H1 (cell line): ENCODE measurements around the gene TFDP1. TPM values are rescaled to one million over a fixed set of nuclear protein-coding genes. Genes with fewer than 3 reads are reported as not detected.

Source experiments
- JUN ChIP-seq: IDR thresholded peaks from 2 replicates; pipeline ENCODE4 v1.6.1; 2011; ENCODE audit warnings: low read depth, mild to moderate bottlenecking, improper control_type of control experiment, low read length
- KDM4A ChIP-seq: IDR thresholded peaks from one replicate; pipeline ENCODE4 v1.7.1; 2012; ENCODE audit warnings: low read depth, mild to moderate bottlenecking, moderate library complexity, low read length, inconsistent platforms; ENCODE audit not compliant: severe bottlenecking
- PHF8 ChIP-seq: fragments of 200-600 bp; sonication (generic); conservative IDR thresholded peaks from 2 replicates; pipeline ENCODE4 v1.7.1; 2012; ENCODE audit warnings: low read depth, mild to moderate bottlenecking, inconsistent platforms, low read length, moderate library complexity
- RAD21 ChIP-seq, 2 experiments: IDR thresholded peaks in 1 of 2; conservative IDR thresholded peaks in 1 of 2; 2 replicates each; pipeline ENCODE4 v1.6.1; 2011; ENCODE audit warnings: low read depth in 2 of 2, low read length in 2 of 2, improper control_type of control experiment in 1 of 2, inconsistent platforms in 1 of 2, mild to moderate bottlenecking in 1 of 2, moderate library complexity in 1 of 2
- RBBP5 ChIP-seq: IDR thresholded peaks from 2 replicates; pipeline ENCODE4 v1.7.1; 2012; ENCODE audit warnings: low read depth, mild to moderate bottlenecking, inconsistent platforms, low read length, moderate library complexity, borderline replicate concordance
- SIRT6 ChIP-seq: IDR thresholded peaks from one replicate; pipeline ENCODE4 v1.7.1; 2012; ENCODE audit warnings: low read length, inconsistent platforms
- SP2 ChIP-seq: IDR thresholded peaks from 2 replicates; pipeline ENCODE4 v1.6.1; 2012; ENCODE audit warnings: mild to moderate bottlenecking, low read length, inconsistent platforms
- SUZ12 ChIP-seq: fragments of 200-600 bp; sonication (generic); IDR thresholded peaks from 2 replicates; pipeline ENCODE4 v1.6.1; 2012; ENCODE audit warnings: mild to moderate bottlenecking, inconsistent platforms, low read length, moderate library complexity, mixed read lengths
- polyA plus RNA-seq, 7 experiments: library from polyadenylated mRNA; depleted of rRNA in 3 of 7; stranded (reverse) in 5 of 7; unstranded in 2 of 7; fragments of >200 nt in 5 of 7; fragments of 200-250 nt in 2 of 7; gene quantifications; 1 replicate in 5 of 7; 2 replicates in 1 of 7; 4 replicates in 1 of 7; pipeline versions ENCODE4 v1.2.1 to v1.2.3, GENCODE V29; 2011 to 2013; ENCODE audit warnings: missing spikeins in 2 of 7, mixed read lengths in 2 of 7
- total RNA-seq: library from RNA; stranded (reverse); fragmentation: NEBNext Ultra II Directional; extraction: Animal tissue kit (Norgen Biotek cat#: 25700); gene quantifications from 2 replicates; pipeline ENCODE4 v1.2.1, GENCODE V29; 2021
- TF ChIP-seq, protein P1 (sequence below): fragments of 300-600 bp; sonication (generic); IDR thresholded peaks from 2 replicates; pipeline ENCODE4 v1.7.1; 2012; ENCODE audit warnings: low read length, moderate library complexity, mild to moderate bottlenecking, inconsistent platforms; ENCODE audit not compliant: insufficient replicate concordance

Gene TFDP1
- total and polyA plus RNA-seq, 2 of the 8 experiments (the other 6 are each of a cell fraction or from before 2014, with no cell fraction given) = 43.6 to 81.9 TPM

DNA sequence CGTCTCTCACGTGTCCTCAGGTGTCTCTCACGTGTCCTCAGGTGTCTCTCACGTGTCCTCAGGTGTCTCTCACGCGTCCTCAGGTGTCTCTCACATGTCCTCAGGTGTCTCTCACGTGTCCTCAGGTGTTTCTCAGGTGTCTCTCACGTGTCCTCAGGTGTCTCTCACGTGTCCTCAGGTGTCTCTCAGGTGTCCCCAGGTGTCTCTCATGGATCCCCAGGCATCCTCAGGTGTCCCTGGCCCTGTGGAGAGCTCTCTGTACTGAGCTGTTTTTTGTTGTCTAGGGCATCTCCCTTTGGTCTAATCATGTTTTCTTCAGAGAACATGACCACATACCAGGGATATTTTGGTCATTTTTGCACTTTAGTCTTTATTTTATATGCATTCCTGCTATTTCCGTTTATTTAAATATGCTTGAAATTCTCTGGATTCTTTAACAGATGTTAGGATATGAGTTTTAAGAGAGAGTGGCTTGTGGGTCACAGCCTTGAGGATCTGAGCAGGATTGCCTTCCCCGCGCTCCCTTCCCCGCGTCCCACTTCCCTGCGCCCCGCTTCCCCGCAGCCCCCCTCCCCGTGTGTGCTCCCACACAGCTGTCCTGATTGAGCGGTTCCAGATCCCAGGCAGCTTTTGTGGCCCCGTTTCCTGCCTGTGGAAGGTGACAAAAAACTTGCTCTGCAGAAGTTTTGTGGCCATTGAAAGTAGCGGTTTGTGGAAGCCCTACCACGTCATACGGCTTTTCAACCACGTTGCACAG, 41.6 kb downstream of the TFDP1 start (continued):
- TF ChIP-seq, protein P1, sequence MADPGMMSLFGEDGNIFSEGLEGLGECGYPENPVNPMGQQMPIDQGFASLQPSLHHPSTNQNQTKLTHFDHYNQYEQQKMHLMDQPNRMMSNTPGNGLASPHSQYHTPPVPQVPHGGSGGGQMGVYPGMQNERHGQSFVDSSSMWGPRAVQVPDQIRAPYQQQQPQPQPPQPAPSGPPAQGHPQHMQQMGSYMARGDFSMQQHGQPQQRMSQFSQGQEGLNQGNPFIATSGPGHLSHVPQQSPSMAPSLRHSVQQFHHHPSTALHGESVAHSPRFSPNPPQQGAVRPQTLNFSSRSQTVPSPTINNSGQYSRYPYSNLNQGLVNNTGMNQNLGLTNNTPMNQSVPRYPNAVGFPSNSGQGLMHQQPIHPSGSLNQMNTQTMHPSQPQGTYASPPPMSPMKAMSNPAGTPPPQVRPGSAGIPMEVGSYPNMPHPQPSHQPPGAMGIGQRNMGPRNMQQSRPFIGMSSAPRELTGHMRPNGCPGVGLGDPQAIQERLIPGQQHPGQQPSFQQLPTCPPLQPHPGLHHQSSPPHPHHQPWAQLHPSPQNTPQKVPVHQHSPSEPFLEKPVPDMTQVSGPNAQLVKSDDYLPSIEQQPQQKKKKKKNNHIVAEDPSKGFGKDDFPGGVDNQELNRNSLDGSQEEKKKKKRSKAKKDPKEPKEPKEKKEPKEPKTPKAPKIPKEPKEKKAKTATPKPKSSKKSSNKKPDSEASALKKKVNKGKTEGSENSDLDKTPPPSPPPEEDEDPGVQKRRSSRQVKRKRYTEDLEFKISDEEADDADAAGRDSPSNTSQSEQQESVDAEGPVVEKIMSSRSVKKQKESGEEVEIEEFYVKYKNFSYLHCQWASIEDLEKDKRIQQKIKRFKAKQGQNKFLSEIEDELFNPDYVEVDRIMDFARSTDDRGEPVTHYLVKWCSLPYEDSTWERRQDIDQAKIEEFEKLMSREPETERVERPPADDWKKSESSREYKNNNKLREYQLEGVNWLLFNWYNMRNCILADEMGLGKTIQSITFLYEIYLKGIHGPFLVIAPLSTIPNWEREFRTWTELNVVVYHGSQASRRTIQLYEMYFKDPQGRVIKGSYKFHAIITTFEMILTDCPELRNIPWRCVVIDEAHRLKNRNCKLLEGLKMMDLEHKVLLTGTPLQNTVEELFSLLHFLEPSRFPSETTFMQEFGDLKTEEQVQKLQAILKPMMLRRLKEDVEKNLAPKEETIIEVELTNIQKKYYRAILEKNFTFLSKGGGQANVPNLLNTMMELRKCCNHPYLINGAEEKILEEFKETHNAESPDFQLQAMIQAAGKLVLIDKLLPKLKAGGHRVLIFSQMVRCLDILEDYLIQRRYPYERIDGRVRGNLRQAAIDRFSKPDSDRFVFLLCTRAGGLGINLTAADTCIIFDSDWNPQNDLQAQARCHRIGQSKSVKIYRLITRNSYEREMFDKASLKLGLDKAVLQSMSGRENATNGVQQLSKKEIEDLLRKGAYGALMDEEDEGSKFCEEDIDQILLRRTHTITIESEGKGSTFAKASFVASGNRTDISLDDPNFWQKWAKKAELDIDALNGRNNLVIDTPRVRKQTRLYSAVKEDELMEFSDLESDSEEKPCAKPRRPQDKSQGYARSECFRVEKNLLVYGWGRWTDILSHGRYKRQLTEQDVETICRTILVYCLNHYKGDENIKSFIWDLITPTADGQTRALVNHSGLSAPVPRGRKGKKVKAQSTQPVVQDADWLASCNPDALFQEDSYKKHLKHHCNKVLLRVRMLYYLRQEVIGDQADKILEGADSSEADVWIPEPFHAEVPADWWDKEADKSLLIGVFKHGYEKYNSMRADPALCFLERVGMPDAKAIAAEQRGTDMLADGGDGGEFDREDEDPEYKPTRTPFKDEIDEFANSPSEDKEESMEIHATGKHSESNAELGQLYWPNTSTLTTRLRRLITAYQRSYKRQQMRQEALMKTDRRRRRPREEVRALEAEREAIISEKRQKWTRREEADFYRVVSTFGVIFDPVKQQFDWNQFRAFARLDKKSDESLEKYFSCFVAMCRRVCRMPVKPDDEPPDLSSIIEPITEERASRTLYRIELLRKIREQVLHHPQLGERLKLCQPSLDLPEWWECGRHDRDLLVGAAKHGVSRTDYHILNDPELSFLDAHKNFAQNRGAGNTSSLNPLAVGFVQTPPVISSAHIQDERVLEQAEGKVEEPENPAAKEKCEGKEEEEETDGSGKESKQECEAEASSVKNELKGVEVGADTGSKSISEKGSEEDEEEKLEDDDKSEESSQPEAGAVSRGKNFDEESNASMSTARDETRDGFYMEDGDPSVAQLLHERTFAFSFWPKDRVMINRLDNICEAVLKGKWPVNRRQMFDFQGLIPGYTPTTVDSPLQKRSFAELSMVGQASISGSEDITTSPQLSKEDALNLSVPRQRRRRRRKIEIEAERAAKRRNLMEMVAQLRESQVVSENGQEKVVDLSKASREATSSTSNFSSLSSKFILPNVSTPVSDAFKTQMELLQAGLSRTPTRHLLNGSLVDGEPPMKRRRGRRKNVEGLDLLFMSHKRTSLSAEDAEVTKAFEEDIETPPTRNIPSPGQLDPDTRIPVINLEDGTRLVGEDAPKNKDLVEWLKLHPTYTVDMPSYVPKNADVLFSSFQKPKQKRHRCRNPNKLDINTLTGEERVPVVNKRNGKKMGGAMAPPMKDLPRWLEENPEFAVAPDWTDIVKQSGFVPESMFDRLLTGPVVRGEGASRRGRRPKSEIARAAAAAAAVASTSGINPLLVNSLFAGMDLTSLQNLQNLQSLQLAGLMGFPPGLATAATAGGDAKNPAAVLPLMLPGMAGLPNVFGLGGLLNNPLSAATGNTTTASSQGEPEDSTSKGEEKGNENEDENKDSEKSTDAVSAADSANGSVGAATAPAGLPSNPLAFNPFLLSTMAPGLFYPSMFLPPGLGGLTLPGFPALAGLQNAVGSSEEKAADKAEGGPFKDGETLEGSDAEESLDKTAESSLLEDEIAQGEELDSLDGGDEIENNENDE = no peak
- TF ChIP-seq RAD21 (IDR thresholded peaks at IDR 0.05 in 1 of 2, conservative IDR thresholded peaks at IDR 0.05 in 1 of 2; ENCODE audit: low read depth in 2 of 2, low read length in 2 of 2) (no peak), RBBP5 (no peak), PHF8 (no peak), JUN (no peak), SP2 (no peak), SIRT6 (no peak), KDM4A (no peak), SUZ12 (no peak)
